Measurements from ENCODE around the gene FOXD1. TPM values are rescaled to one million over a fixed set of nuclear protein-coding genes. Genes with fewer than 3 reads are reported as not detected.

FOXD1 gene
- polyA plus RNA-seq, 2 of the 4 experiments (the other 2 are of a cell fraction) = 2.2 to 8.2 TPM

GRCh38 chr5:73491155-73491554, 42.6 kb upstream of the FOXD1 start:
- Histone ChIP-seq H3K9me3 (no peaks in the 10 kb centered on the region), H3K4me3 (no peak overlapping the region), H3K4me1 (no peaks in the 10 kb centered on the region), H3K27ac (no peak overlapping the region), H3K4me2 (no peak overlapping the region)
- no peak for FAIRE-seq
- no peak for ATAC-seq
- 86% methylated on average over 1 of the region's 1 CpG for WGBS (ENCODE audit: missing lambda C conversion rate)
- ChIA-PET CTCF (no interaction called here), POLR2A (no interaction called here)
- DNase-seq (ENCODE audit: low read depth in 1 of 2, low spot score in 1 of 2) = no peak
- no peak for TF ChIP-seq RARB (CRISPR knock-in tag; IDR thresholded peaks at IDR 0.05)
- no peak for TF ChIP-seq BCL3 (IDR thresholded peaks at IDR 0.05)
- TF ChIP-seq EP300 (IDR thresholded peaks at IDR 0.05) = no peak
- no peak for TF ChIP-seq HMGXB4 (CRISPR knock-in tag; IDR thresholded peaks at IDR 0.05; ENCODE audit: borderline replicate concordance)
- TF ChIP-seq FOSB (CRISPR knock-in tag; IDR thresholded peaks at IDR 0.05) = no peak
- no peak for TF ChIP-seq SMC3 (IDR thresholded peaks at IDR 0.05)
- no peak for TF ChIP-seq KDM5A (IDR thresholded peaks at IDR 0.05)
- no peak for TF ChIP-seq ZNF302 (CRISPR knock-in tag; IDR thresholded peaks at IDR 0.05)
- TF ChIP-seq RCOR1 (IDR thresholded peaks at IDR 0.05; ENCODE audit: low read depth, low read length) = no peak
- no peak for TF ChIP-seq USF2 (IDR thresholded peaks at IDR 0.05)
- no peak for TF ChIP-seq CTCF (IDR thresholded peaks at IDR 0.05)
- no peak for TF ChIP-seq FOXS1 (CRISPR knock-in tag; IDR thresholded peaks at IDR 0.05)
- TF ChIP-seq PHF8 (IDR thresholded peaks at IDR 0.05; ENCODE audit: borderline replicate concordance, low read depth) = no peak
- no peak for TF ChIP-seq ATOH8 (CRISPR knock-in tag; IDR thresholded peaks at IDR 0.05; ENCODE audit: low read depth)
- TF ChIP-seq FOSL2 (IDR thresholded peaks at IDR 0.05) = no peak
- TF ChIP-seq FOSL2 (CRISPR knock-in tag; IDR thresholded peaks at IDR 0.05) = no peak
- no peak for TF ChIP-seq REST (IDR thresholded peaks at IDR 0.05)
- TF ChIP-seq NR3C1 (IDR thresholded peaks at IDR 0.05) = no peak
- TF ChIP-seq HES2 (IDR thresholded peaks at IDR 0.05) = no peak
- TF ChIP-seq HEYL (CRISPR knock-in tag; IDR thresholded peaks at IDR 0.05) = no peak
- no peak for TF ChIP-seq HDAC2 (IDR thresholded peaks at IDR 0.05)
